HEK293 (cell line): Measurements from ENCODE around the gene OR1B1.

Experiments
- ATF2 ChIP-seq: fragments of 450-650 bp; formaldehyde crosslinking; IDR thresholded peaks from 2 replicates; pipeline ENCODE4 v1.5.1; 2016; ENCODE audit warnings: missing biosample characterization, missing genetic modification characterization, low read depth
- CTCF ChIP-seq: fragments of 450-650 bp; formaldehyde crosslinking; IDR thresholded peaks from 2 replicates; pipeline ENCODE4 v1.5.1; 2016; ENCODE audit warnings: missing biosample characterization, missing genetic modification characterization
- ZNF169 ChIP-seq: fragments of 450-650 bp; formaldehyde crosslinking; IDR thresholded peaks from 2 replicates; pipeline ENCODE4 v1.5.1; 2016; ENCODE audit warnings: missing biosample characterization, missing genetic modification characterization
- ZNF184 ChIP-seq: fragments of 450-650 bp; IDR thresholded peaks from 2 replicates; pipeline ENCODE4 v1.5.1; 2018; ENCODE audit warnings: missing biosample characterization, mild to moderate bottlenecking, missing genetic modification characterization
- ZNF274 ChIP-seq, 2 experiments: fragments of 200-500 bp in 1 of 2; fragments of 450-650 bp in 1 of 2; sonication (Bioruptor generic) in 1 of 2; formaldehyde crosslinking in 1 of 2; IDR thresholded peaks; 2 replicates each; pipeline versions ENCODE4 v1.5.1 to v1.6.1; 2014 to 2016; ENCODE audit warnings: borderline replicate concordance in 1 of 2, inconsistent platforms in 1 of 2, low read length in 1 of 2, missing biosample characterization in 1 of 2, missing genetic modification characterization in 1 of 2
- ZNF416 ChIP-seq: fragments of 450-650 bp; formaldehyde crosslinking; IDR thresholded peaks from 2 replicates; pipeline ENCODE4 v1.5.1; 2016; ENCODE audit warnings: missing biosample characterization, missing genetic modification characterization

GRCh38 chr9:122580360-122580759, 77.1 kb downstream of the OR1B1 start:
- TF ChIP-seq ZNF184 (tag by site-specific recombination) (no peak), CTCF (tag by site-specific recombination) (no peak), ZNF416 (tag by site-specific recombination) (no peak), ZNF169 (no peak), ZNF274 (IDR thresholded peaks at IDR 0.05; ENCODE audit: low read length) (no peak), ZNF274 (tag by site-specific recombination; IDR thresholded peaks at IDR 0.05; ENCODE audit: borderline replicate concordance) (no peak), ATF2 (tag by site-specific recombination) (no peak)
